Limb (tissue), 2 donors: ENCODE measurements around the gene ANKRD34A.

ENCODE experiments used
- DNase-seq, 2 donors: peaks; one replicate each; pipeline ENCODE4 v3.0.0-alpha.2; 2016; ENCODE audit errors: extremely low spot score in 2 of 2

The ANKRD34A gene

GRCh38 chr1:145972580-145972979 is 8.2 kb upstream of the ANKRD34A start:
- DNase-seq: no peak

DNA sequence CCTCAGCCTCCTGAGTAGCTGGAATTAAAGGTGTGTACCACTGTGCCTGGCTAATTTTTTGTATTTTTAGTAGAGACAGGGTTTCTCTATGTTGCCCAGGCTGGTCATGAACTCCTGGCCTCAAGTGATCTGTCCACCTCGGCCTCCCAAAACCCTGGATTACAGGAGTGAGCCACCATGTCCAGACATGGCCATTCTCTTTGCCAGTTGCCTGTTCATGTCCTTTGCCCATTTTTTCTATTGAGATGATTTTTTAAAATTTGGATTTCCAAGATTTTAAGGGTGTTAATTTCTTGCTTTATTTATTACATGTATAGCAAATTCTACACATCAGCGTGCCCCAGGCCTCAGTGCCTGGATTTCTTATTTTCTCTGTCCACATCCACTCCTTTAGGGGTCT is 2.9 kb upstream of the ANKRD34A start:
- no peak for DNase-seq

DNA sequence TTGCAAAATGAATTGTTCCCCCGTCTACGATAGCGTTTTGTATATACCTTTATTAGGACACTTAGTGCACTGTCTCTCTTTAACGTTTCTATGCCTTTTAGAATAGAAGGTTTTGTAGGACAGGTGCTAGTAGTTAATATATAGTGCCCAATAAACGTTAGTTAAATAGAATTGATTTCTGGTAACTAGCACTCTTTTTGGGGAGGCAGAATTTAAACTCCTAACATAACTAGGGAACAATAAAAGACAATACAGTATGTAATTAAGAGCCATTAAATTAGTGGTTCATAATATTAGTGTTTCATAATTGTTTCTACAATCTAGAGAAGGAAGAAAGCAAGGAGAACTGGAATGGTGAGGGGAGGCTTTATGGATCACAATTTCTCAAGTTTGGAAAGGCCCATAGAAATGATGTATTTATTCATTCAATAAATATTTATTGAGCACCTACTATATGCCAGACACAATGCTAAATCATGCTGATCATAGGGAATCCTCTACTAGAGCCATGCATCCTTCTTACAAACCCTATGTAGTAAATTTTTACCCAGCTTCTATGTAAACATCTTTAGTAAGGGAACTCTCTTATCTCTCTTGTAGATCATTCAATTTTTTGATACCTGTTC is 857 bp upstream of the ANKRD34A start:
- DNase-seq: no peak

GRCh38 chr1:145963265-145964019 is 933 bp downstream of the ANKRD34A start:
- DNase-seq: no peak

DNA sequence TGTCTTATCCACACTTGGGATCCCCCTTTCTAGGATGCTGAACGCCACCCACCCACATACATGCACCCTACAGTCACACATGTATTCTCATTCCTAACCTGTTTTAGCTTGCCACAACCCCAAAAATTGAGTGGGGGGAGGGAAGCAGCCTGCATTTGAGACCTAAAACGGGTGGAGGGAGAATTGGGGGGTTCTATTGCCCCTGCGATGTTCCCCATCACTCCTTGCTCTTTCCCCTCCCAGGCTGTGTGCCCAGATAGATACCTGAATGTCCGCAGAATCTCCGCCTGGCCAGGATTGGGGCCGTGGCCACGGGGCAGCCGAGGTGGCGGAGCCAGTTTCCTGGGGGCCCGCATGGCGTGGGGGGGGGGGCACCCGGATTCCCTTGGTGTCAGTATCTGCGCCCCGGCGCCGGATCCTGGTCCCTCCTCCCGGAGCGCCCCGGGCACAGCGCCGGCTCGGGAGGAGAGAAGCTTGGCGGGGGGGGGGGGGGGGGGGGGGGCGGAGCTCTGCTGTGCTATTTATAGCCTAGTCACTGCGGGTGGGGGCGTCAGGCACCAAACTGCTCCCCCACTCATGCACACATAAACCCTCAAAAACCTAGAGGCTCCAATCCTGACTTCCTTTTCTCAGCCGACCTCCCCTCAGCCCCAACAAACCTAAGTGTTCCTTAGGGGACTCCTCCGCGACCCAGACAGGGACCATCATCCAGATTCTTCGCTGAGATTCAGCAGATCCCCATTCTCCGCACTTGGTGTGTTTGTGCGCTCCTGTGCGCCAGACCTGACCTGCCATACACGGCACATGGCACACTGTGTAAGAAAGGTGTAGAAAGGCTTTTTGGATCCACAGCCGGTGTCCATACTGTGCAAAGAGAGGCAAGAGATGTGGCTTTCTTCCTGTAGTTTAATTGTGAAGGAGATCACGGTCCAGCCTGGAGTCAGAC is 1.9 kb downstream of the ANKRD34A start:
- DNase-seq: peak in 1 of 2 donors; percentile 74

DNA sequence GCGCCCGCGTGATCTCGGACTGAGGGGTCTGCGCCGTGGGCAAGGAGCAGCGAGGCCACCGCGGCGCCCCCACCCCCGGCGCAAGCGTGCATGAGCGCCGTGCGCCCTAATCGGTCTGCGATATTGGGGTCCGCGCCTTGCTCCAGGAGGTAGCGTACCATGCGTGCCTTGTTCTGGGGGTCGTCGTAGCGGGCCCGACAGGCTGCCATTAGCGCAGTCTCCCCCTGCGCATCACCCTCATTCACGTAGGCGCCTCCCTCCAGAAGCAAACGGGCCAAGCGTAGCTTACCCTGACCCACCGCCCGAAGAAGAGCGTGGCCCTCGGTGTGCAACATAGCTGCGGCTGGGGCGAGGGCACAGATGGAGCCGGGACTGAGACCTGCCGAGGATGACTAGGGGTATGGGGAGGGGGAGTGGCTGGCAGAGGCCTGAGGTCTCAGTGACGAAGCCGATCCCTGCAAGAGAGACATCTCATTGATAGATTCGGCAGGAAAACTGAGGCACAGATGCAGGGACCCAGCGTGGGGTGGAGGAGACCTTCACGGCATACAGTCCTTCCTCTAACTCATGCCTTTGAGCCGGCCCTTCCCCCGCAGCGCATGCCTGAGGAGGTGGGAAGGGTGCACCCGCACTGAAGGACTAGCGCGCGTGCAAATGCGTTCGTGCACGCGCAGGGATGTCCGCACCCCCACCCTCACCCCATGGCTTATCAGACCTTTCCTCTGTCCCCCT is 2.8 kb downstream of the ANKRD34A start:
- peak in 1 of 2 donors; percentile 66 for DNase-seq

- no peak for DNase-seq
Observed at GRCh38 chr1:145961109-145961424, 3.3 kb downstream of the ANKRD34A start.

DNA sequence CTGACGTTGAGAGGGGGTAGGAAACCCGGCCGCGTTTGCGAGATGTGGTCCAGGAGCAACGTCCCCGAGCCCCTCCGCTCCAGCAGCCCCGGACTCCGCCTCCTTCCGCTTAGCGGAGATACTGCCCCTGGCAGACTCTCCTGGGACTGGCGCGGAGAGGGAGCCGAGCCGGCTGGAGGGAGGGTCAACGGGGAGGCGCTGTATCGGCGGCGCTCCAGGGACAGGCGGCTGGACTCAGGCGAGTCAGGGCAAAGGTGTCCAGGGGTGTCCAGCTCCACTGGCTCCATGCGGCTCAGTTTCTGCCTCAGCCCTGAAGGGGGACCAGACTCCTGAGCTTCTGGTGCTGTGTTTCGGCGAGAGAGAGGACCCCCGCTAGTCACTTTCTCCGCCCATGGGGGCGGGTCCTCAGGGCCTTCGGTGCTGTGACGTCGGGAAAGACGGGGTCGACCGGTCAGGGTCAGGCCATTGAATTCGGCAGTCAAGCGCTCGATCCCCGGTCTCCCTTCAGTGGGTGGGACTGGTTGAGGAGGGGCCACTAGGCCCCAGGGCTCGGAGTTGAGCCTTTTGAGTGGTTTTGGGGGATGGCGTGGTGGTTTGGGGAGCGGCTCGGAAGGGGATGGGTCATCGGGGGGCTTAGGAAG is 3.8 kb downstream of the ANKRD34A start:
- DNase-seq: peak in 1 of 2 donors; percentile 86

DNA sequence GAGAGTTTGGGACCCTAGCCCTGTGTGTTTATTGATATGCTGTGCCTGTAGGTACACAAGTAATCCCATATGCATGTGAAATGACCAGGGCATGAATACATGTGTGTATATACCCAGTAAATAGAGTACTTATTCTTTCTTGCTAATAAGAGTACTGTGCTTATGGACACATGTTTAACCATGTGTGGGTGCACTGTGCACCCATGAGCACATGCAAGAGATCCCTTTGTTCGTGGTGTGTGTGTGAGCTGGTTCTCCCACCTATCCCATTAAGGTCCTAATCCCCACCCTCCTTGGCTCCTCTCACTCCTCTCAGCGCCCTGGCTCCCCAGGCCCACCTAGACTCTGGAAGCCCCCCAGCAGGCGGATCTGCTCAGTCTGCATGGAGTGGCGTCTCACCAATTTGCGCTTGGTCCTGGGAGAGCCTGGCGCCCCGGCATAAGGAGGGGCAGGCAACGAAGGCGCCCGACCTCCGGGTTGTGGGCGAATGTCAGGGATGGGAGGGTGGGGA is 4.4 kb downstream of the ANKRD34A start:
- DNase-seq: no peak

DNA sequence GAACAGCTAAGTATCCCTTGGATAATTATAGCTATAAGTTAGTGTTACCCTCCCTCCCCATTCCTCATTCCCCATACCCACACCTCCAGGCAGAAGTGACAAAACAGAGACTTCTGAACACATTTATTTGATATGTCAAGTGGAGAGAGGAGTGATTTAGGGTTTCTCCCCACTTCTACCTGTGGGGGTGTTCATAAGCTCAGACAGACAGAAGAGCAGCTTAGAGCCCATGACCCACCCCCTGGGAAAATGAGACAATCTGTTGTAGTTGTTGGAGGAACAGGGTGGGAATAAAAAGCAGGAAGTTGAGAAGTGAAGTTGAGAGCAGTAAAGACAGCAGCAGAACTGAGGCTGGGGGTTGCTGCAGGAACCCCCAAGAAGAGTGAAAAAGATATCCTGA is 5.0 kb downstream of the ANKRD34A start:
- DNase-seq: no peak

DNA sequence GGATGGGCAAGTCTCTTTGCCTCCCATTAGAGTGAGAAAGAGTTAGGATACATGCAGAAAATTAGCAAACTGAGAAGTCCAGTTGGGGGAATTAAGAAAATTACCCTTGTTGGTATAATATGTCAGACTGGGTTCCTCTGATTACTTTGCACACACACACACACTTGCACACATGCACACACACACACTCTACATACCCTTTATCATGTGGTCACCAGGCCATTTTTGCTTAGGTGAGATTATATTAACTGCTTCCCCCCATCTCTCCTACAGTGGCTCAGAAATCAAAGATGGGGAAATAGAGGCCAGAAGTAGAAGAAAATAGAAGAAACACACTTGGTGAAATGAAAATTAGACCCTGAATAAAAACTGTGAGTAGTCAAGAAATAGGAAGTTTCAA is 5.6 kb downstream of the ANKRD34A start:
- DNase-seq: no peak

DNA sequence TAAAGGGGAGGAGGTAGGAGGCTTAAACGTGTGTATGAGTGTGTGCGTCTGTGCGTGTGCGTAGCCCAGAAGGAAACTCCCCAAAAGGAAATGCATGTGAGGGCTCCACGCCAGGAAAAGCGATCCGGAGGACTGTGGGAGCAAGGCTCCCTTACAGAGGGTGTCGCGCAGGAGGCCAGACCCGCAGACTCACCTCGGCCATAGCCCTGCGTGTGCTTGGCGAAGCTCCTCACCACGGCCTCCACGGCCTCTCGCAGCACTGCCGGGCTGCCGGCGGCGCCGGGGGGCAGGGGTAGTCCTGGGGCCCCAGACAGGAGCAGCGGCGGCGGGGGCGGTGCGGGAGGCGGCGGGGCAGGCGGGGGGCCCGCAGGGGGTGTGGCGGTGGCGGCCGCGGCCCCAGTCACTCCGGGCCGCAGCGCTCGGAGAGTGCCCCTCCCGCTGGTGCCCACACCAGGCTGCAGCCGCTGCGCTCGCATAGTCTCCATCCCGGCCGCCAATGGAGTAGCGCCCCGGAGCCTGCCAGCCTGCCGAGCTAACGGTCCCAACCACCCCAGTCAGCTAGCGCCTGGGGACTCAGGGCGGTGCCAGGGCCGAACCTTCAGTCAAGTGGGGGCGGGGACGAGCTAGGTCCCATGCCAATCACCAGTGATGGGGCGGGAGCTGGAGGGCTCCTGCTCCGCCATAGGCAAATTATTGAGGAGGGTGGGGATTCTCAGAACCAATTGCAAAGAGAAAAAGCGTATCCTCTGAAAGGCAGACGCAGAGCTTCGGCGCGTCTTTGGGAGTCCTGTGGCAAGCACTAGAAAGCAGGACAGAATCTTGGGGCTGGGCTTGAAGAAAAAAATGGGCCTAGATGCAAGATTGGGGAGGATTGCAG is 6.7 kb downstream of the ANKRD34A start, which contains the start of gene LIX1L:
Gene LIX1L (minus strand): TSS at position 575 of the 877 bp plus-strand sequence. CDS start 90 bp downstream, at position 485.
- DNase-seq: peak; percentile 96 to 97

DNA sequence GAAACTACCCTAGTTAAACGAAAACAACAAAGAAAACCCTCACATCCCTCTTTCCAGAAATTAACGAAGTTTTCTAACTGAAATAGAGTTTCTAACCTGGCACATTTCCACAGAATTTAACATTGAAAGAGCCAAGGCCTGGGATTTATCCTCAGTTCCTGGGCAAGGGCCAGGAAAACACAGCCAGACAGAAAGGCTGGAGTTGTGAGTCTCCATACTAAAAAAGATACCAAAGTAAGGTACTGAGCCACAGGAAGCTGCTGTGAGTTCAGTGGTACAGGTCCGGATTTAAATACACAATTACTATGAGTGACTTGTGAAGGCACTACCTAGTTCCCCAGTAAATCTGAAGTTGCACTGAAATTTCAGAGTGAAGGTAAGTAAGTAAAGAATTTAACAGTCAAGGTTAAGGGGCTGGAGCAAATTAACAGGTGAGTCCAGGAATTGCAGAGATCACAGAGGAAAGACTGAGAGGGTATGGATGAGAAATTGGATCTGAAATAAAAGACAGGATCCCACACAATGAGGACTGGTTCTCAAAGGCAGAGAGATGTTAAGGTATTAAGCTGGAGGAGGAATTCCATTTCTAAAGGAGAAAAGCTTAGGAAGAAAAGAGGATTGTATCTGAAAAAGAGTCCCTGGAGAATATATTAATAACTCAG is 7.5 kb downstream of the ANKRD34A start:
- peak in 1 of 2 donors; percentile 48 for DNase-seq

DNA sequence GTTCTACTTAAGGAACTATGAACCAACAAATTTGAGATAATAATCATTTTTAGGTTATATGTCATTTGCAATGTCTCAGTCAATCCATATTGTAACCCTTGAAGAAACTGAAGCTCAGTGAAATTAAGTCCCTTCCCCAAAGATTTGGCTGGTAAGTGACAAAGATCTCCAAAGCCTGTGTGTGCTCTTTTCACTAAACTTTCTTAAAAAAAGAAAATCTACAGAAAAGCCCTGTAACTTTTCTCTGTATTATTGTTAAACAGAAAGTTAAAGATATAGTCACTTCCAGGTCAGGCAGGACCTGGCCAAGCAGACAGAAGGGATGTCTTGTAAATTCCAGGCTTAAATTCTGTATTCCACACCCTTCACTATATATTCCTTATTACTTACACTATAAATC is 8.0 kb downstream of the ANKRD34A start:
- no peak for DNase-seq

- no peak for DNase-seq
Observed at GRCh38 chr1:145955436-145955835, 8.9 kb downstream of the ANKRD34A start.

DNA sequence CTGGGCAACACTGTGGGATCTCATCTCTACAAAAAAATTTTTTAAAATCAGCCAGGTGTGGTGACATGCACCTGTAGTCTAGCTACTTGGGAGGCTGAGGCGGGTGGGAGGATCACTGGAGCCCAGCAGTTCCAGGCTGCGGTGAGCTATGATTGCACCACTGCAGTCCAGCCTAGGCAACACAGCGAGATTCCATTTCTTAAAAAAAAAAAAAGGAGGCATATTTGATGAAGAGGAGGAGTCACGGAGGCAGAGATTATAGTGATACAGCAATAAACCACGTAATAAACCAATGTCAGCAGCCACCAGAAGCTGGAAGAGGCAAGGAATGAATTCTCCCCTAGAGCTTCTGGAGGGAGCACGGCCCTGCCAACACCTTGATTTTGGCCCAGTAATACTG is 10.5 kb downstream of the ANKRD34A start:
- DNase-seq: no peak

- DNase-seq: no peak
Observed at GRCh38 chr1:145952903-145953302, 11.5 kb downstream of the ANKRD34A start.

- no peak for DNase-seq
Observed at GRCh38 chr1:145951526-145951925, 12.8 kb downstream of the ANKRD34A start.

- DNase-seq: no peak
Observed at GRCh38 chr1:145949219-145949618, 15.2 kb downstream of the ANKRD34A start.
